GM18867 (cell line): Measurements from ENCODE around the gene ANKS1B.
"Not testable (repeated sequence)": the region's sequence is repeated elsewhere in the genome, so short reads cannot be mapped to it uniquely, and the experiment has no call there.

Experiments used
- ATAC-seq: cut with Tn5 transposase; IDR thresholded peaks from one replicate; pipeline ENCODE4 v1.9.1; 2021; ENCODE audit warnings: mild to moderate bottlenecking, moderate library complexity; ENCODE audit not compliant: unreplicated experiment

ANKS1B gene

GRCh38 chr12:99389751-99390150, 595.0 kb downstream of the ANKS1B start:
- ATAC-seq, result no peak

GRCh38 chr12:99388671-99389195, 596.0 kb downstream of the ANKS1B start:
- no peak for ATAC-seq

- no peak for ATAC-seq
Observed at GRCh38 chr12:99387661-99388060, 597.1 kb downstream of the ANKS1B start.

- ATAC-seq, result peak; percentile 61
Observed at GRCh38 chr12:99386907-99387306, 597.8 kb downstream of the ANKS1B start.

GRCh38 chr12:99383258-99383657, 601.5 kb downstream of the ANKS1B start:
- ATAC-seq, result peak; percentile 47

GRCh38 chr12:99381992-99382391, 602.7 kb downstream of the ANKS1B start:
- peak; percentile 87 for ATAC-seq

GRCh38 chr12:99380701-99381100, 604.0 kb downstream of the ANKS1B start:
- ATAC-seq, result no peak

- no peak for ATAC-seq
Observed at GRCh38 chr12:99374023-99374422, 610.7 kb downstream of the ANKS1B start.

- ATAC-seq, result no peak
Observed at GRCh38 chr12:99372257-99372920, 612.3 kb downstream of the ANKS1B start.

- ATAC-seq, result peak; percentile 72
Observed at GRCh38 chr12:99370421-99371138, 614.2 kb downstream of the ANKS1B start.

- no peak for ATAC-seq
Observed at GRCh38 chr12:99367181-99367580, 617.6 kb downstream of the ANKS1B start.

- no peak for ATAC-seq
Observed at GRCh38 chr12:99352269-99352668, 632.5 kb downstream of the ANKS1B start.

- ATAC-seq, result no peak
Observed at GRCh38 chr12:99343960-99344359, 640.8 kb downstream of the ANKS1B start.

GRCh38 chr12:99339663-99340062, 645.1 kb downstream of the ANKS1B start:
- ATAC-seq, result peak; percentile 44

- ATAC-seq, result no peak
Observed at GRCh38 chr12:99334285-99335056, 650.3 kb downstream of the ANKS1B start.

GRCh38 chr12:99332936-99333591, 651.7 kb downstream of the ANKS1B start:
- peak; percentile 75 for ATAC-seq

GRCh38 chr12:99330216-99330615, 654.5 kb downstream of the ANKS1B start:
- ATAC-seq, result no peak

GRCh38 chr12:99321210-99321609, 663.5 kb downstream of the ANKS1B start:
- ATAC-seq, result not testable (repeated sequence)

- no peak for ATAC-seq
Observed at GRCh38 chr12:99311373-99311772, 673.4 kb downstream of the ANKS1B start.

- ATAC-seq, result no peak
Observed at GRCh38 chr12:99309812-99310211, 674.9 kb downstream of the ANKS1B start.

- ATAC-seq, result no peak
Observed at GRCh38 chr12:99302874-99303273, 681.9 kb downstream of the ANKS1B start.
